HUES48 (cell line): ENCODE results near the gene ISX.

Experiments used
- H3K27ac ChIP-seq: one replicate; pipeline ENCODE4 v1.7.0; 2013; ENCODE audit warnings: low read depth, low read length, inconsistent platforms
- H3K27me3 ChIP-seq: 2 replicates; pipeline ENCODE4 v1.6.1; 2013; ENCODE audit warnings: mild to moderate bottlenecking, low read length; ENCODE audit not compliant: control insufficient read depth, insufficient read depth
- H3K36me3 ChIP-seq: 2 replicates; pipeline ENCODE4 v1.6.1; 2013; ENCODE audit warnings: low read length; ENCODE audit not compliant: control insufficient read depth, insufficient read depth
- H3K4me1 ChIP-seq: 2 replicates; pipeline ENCODE4 v1.6.1; 2013; ENCODE audit warnings: mild to moderate bottlenecking, low read length; ENCODE audit not compliant: control insufficient read depth, insufficient read depth
- H3K4me3 ChIP-seq: 2 replicates; pipeline ENCODE4 v1.5.1; 2013; ENCODE audit warnings: mild to moderate bottlenecking, low read depth, low read length
- H3K9ac ChIP-seq: 2 replicates; pipeline ENCODE4 v1.6.1; 2013; ENCODE audit warnings: mild to moderate bottlenecking, low read depth, low read length, moderate library complexity
- H3K9me3 ChIP-seq: 2 replicates; pipeline ENCODE4 v1.6.1; 2013; ENCODE audit warnings: low read length; ENCODE audit not compliant: control insufficient read depth, insufficient read depth

ISX gene

DNA sequence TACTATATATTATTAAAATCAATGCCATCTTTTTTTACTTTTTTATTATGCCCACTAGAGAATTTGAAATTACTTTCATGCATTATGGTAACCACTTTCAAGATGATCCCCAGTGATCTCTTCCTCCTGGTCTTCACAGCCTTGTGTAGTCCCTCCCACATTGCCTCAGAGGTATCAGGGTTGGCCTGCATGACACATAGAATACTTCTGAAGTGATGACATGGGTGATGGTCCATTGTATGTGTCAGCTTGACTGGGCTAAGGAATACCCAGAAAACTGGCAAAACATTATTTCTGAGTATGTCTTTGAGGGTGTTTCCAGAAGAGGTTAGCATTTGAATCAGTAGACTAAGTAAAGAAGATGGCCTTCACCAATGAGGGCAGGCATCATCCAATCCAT, 14.2 kb upstream of the ISX start:
- Histone ChIP-seq H3K27me3 (no peaks in the 10 kb centered on the region), H3K36me3 (no peaks in the 10 kb centered on the region), H3K4me3 (no peak overlapping the region), H3K27ac (no peak overlapping the region), H3K9ac (no peak overlapping the region), H3K9me3 (0 out of 2 replicates have a peak, but pooled peaks cover 9% of the 10 kb centered on the region), H3K4me1 (no peaks in the 10 kb centered on the region)

DNA sequence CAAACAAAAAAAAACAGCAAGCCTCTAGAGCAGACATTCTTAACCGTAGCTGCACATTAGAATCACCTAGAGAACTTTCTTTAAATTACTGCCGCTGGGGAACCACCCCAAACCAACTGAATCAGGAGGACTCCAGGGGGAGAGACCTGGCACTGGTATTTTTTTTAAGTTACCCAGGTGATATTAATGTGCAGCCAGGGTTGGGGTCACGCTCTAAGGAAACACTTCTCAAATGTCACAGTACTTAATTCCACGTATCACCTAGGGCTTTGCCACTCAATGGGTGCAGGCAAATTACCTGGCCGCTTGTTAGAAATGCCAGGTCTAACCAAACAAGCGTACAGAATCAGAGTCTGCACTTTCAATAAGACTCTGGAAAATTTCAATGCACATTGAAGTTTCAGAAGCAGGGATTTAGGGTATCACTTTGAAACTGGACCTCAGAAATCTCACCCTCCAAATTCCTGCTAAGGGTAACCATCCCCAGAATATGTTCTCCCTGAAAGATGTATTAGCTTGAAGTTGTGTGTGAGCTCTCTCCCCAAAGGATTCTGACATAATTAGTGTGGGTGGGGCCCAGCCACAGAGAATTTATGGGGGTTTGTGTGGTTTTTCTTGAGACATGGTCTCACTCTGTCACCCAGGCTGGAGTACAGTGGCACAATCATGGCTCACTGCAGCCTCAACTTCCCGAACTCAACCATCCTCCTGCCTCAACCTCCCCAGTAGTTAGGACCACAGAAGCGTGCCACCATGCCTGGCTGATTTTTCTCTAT, 12.7 kb upstream of the ISX start:
- no peak overlapping the region for H3K27ac ChIP-seq
- no peak overlapping the region for H3K9ac ChIP-seq
- H3K36me3 ChIP-seq, result no peaks in the 10 kb centered on the region
- no peak overlapping the region for H3K4me3 ChIP-seq
- H3K4me1 ChIP-seq, result no peaks in the 10 kb centered on the region
- no peaks in the 10 kb centered on the region for H3K27me3 ChIP-seq
- 0 out of 2 replicates have a peak, but pooled peaks cover 9% of the 10 kb centered on the region for H3K9me3 ChIP-seq

DNA sequence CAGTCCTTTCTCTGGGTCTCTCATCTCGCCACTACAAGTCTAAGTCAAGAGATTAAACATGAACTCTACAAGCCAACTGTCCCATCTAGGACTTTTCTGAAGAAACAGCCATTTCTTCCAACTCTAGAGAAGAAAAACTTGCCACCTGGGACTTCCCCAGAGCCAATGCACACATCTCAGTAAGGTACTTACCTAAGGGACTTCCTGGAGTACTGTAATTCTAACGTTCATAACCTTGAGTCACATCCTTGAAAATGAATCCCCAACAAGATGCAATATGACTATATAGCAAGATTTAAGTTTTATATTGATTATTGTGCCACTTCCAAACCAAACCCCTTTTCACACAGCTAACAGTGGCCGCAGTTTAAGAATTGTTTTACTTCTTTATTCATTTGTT, 11.9 kb upstream of the ISX start:
- Histone ChIP-seq H3K27ac (no peak overlapping the region), H3K27me3 (no peaks in the 10 kb centered on the region), H3K9me3 (0 out of 2 replicates have a peak, but pooled peaks cover 5% of the 10 kb centered on the region), H3K9ac (no peak overlapping the region), H3K4me1 (no peaks in the 10 kb centered on the region), H3K36me3 (no peaks in the 10 kb centered on the region), H3K4me3 (no peak overlapping the region)

DNA sequence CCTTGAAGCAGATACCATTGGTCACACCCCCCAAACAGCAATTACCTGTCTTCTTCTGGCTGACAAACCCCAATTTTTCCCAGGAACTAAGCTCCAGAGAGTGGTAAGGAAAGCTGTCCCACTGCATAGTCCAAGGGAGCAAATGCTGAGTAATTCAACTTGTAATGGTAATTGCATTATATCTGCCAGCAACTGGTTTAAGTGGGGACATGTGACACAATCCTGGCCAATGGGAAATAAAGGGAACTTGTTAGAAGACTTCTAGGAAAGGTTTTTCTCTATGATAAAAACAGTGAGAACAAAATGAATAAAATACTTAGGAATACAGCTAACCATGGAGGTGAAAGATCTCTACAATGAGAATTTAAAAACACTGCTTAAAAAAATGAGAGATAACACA, 9.5 kb upstream of the ISX start:
- Histone ChIP-seq H3K27ac (no peak overlapping the region), H3K9me3 (peaks cover 3% of the 10 kb centered on the region; the same call in 1 of the 2 replicates), H3K27me3 (no peaks in the 10 kb centered on the region), H3K36me3 (no peaks in the 10 kb centered on the region), H3K4me3 (no peak overlapping the region), H3K9ac (no peak overlapping the region), H3K4me1 (no peaks in the 10 kb centered on the region)

DNA sequence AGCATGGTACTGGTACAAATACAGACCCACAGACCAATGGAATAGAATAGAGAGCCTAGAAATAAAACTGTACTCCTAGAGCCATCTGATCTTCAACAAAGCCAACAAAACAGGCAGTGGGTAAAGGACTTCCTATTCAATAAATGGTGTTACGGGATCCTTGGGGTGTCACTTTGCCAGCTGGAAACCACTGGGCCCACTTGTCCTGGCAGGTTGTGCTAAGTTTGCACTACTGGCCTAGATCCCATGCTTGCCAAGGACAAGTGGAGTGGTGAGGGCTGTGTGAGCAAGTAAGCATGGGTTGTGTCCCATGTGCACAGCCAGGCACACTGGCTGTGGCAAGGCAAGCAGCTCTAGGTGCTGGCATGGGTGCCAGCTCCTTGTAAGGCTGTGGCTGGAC, 8.8 kb upstream of the ISX start:
- no peaks in the 10 kb centered on the region for H3K36me3 ChIP-seq
- no peaks in the 10 kb centered on the region for H3K27me3 ChIP-seq
- H3K4me3 ChIP-seq, result no peak overlapping the region
- H3K9ac ChIP-seq, result no peak overlapping the region
- H3K9me3 ChIP-seq, result peaks cover 3% of the 10 kb centered on the region; the same call in 1 of the 2 replicates
- no peaks in the 10 kb centered on the region for H3K4me1 ChIP-seq
- no peak overlapping the region for H3K27ac ChIP-seq

DNA sequence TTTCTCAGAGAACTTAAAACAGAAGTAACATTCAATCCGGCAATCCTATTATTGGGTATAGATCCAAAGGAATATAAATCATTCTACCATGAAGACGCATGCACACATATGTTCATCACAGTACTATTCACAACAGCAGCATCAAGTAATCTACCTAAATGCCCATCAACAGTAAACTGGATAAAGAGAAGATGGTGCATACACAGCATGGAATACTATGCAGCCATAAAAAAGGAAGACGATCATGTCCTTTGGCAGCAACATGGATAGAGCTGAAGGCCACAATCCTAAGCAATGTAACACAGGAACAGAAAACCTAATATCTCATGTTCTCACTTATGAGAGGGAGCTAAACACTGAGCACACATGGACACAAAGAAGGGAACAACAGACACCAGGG, 6.3 kb upstream of the ISX start:
- Histone ChIP-seq H3K4me1 (no peaks in the 10 kb centered on the region), H3K36me3 (no peaks in the 10 kb centered on the region), H3K9ac (no peak overlapping the region), H3K27me3 (no peaks in the 10 kb centered on the region), H3K4me3 (no peak overlapping the region), H3K9me3 (peaks cover 3% of the 10 kb centered on the region; the same call in 1 of the 2 replicates), H3K27ac (no peak overlapping the region)

DNA sequence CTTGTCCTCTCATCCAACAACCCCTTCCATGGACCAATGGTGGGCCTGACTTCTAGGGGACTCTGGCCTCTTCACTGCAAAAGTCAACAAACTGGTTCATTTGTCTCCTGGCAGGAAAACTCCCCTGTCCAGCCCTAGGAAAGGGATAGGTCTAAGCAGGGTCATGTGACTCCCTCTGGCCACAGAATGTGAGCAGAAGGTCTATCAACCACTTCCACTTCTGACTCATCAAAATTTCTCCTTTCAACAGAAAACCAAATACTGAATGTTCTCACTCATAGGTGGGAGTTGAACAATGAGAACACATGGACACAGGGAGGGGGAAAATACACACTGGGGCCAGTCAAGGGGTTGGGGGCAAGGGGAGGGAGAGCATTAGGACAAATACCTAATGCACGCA, 1.3 kb upstream of the ISX start:
- Histone ChIP-seq H3K9me3 (peaks cover under 1% of the 10 kb centered on the region; the same call in 1 of the 2 replicates), H3K4me1 (no peaks in the 10 kb centered on the region), H3K9ac (no peak overlapping the region), H3K4me3 (no peak overlapping the region), H3K27ac (no peak overlapping the region), H3K27me3 (no peaks in the 10 kb centered on the region), H3K36me3 (no peaks in the 10 kb centered on the region)

DNA sequence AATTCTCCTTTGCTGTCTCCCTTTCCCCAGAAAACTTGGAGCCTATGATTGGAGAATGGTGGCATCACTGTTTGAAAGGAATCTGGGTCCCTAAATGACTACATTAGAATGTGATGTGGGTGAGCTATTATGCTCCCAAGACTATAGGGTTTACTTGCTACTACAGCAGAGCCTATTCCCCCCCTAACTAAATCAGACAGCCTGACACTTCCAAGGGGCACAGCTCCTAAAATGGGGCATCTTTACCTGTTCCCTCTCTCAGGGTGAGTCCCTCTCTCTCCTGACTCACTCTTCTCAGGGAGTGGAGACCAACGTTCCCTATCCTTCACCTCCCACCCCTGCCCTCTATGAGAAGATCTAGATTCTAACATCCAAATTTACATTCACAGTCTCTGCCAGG, 775 bp upstream of the ISX start:
- H3K27me3 ChIP-seq, result no peaks in the 10 kb centered on the region
- H3K4me1 ChIP-seq, result no peaks in the 10 kb centered on the region
- H3K4me3 ChIP-seq, result no peak overlapping the region
- no peaks in the 10 kb centered on the region for H3K9me3 ChIP-seq
- no peak overlapping the region for H3K27ac ChIP-seq
- H3K9ac ChIP-seq, result no peak overlapping the region
- H3K36me3 ChIP-seq, result no peaks in the 10 kb centered on the region

DNA sequence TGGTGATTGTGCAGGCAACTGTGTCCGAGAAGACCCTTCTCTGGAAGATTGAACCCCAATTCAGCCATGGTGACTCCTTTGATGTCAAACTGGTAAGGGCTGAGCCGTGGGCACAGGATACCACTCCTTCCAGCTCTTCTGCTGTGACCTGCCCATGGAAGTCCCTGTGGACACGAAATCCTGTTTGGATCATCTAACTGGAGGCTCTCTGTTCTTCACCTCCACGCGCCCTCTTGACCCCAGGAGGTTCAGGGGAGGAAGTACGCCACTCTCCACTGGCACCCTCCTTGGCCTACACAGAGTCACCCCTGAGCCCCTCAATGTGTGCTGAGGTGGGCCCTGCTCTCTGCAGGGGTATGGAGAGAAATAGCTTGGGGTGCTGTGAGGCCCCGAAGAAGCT, 810 bp downstream of the ISX start:
- Histone ChIP-seq H3K27me3 (no peaks in the 10 kb centered on the region), H3K9me3 (no peaks in the 10 kb centered on the region), H3K9ac (no peak overlapping the region), H3K36me3 (no peaks in the 10 kb centered on the region), H3K4me1 (no peaks in the 10 kb centered on the region), H3K4me3 (no peak overlapping the region), H3K27ac (no peak overlapping the region)

DNA sequence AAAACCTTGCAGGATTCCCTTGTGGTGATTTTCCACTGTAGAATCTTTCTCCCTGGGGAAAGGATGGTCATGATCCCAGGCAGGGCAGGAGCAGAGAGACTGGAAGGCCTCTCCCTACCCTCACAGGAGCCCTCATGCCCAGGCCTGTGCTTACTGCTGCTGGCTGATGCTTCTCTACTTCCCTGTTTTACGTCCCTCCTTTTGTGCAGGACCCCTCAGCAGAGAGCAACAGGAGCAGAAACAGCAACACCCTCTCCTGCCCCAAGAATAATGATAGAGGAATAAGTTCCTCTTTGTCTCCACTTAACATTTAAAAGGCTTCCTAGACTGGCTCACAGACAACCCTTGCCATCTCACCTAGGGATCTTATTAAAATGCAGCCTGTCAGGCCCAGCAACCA, 3.6 kb downstream of the ISX start:
- H3K4me3 ChIP-seq, result no peak overlapping the region
- H3K9me3 ChIP-seq, result no peaks in the 10 kb centered on the region
- no peak overlapping the region for H3K27ac ChIP-seq
- H3K9ac ChIP-seq, result no peak overlapping the region
- H3K36me3 ChIP-seq, result no peaks in the 10 kb centered on the region
- H3K4me1 ChIP-seq, result no peaks in the 10 kb centered on the region
- no peaks in the 10 kb centered on the region for H3K27me3 ChIP-seq

DNA sequence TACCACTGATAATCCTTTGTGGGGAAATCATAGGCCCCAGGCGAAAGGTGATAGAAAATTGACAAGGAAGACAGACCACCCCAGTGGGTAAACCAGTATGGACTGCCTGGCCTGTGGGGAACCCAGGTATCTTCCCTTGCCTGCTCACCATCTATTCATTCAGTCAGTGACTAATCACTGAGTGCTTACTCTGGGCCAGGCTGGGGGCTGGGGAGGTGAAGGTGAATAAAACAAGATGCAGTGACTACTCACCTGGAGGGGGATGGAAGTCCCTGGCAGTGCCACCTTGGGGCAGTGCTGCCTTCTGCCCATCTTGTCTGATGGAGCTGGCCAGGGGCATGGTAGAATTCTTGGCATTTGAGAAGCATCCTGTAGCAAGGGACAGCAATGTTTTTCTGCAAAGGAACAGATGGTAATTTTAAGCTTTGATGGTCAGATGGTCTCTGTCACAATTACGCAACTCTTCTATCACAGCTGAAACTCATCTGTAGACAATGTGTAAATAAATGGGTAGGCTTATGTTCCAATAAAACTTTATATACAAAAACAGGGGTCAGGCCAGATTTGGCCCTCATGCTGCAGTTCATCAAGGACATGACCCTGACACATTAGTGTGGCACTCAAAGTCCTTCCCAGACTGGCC, 4.6 kb downstream of the ISX start:
- Histone ChIP-seq H3K9me3 (no peaks in the 10 kb centered on the region), H3K36me3 (no peaks in the 10 kb centered on the region), H3K27ac (no peak overlapping the region), H3K4me3 (no peak overlapping the region), H3K27me3 (no peaks in the 10 kb centered on the region), H3K4me1 (no peaks in the 10 kb centered on the region), H3K9ac (no peak overlapping the region)
